Esophagus muscularis mucosa (tissue), 4 donors: ENCODE measurements around the gene DNAJC11. TPM values are rescaled to one million over a fixed set of nuclear protein-coding genes. Genes with fewer than 3 reads are reported as not detected.

Source experiments
- DNase-seq: peaks from one replicate; pipeline ENCODE4 v3.0.0-alpha.2; 2017; ENCODE audit errors: extremely low spot score
- H3K27ac ChIP-seq, 4 donors: fragments of 200-600 bp; sonication (generic); replicated peaks in 1 of 4; 1 replicate in 3 of 4; 2 replicates in 1 of 4; pipeline ENCODE4 v1.5.1; 2016 to 2019; ENCODE audit warnings: mild to moderate bottlenecking in 1 of 4
- H3K27me3 ChIP-seq, 4 donors: fragments of 200-600 bp; sonication (generic); one replicate each; pipeline versions ENCODE4 v1.5.1 to v1.6.0; 2016 to 2019
- H3K36me3 ChIP-seq, 4 donors: fragments of 200-600 bp; sonication (generic); one replicate each; pipeline ENCODE4 v1.5.1; 2016 to 2019
- H3K4me1 ChIP-seq, 4 donors: fragments of 200-600 bp; sonication (generic); one replicate each; pipeline ENCODE4 v1.5.1; 2016 to 2019
- H3K4me3 ChIP-seq, 4 donors: fragments of 200-600 bp; sonication (generic); 1 replicate in 2 of 4; 2 replicates in 2 of 4; pipeline ENCODE4 v1.5.1; 2016 to 2019; ENCODE audit warnings: mild to moderate bottlenecking in 4 of 4, moderate library complexity in 1 of 4
- H3K9me3 ChIP-seq, 4 donors: fragments of 200-600 bp; sonication (generic); 1 replicate in 3 of 4; 2 replicates in 1 of 4; pipeline ENCODE4 v1.5.1; 2016 to 2019
- EP300 ChIP-seq: sonication (generic); formaldehyde crosslinking; IDR thresholded peaks from one replicate; pipeline ENCODE4 v1.6.1; 2017; ENCODE audit warnings: antibody characterized with exemption
- POLR2A ChIP-seq: fragments of 450-650 bp; IDR thresholded peaks from one replicate; pipeline ENCODE4 v1.6.1; 2017; ENCODE audit warnings: antibody characterized with exemption, moderate library complexity, mild to moderate bottlenecking, low read depth
- POLR2AphosphoS5 ChIP-seq, 2 donors: sonication (generic); formaldehyde crosslinking; IDR thresholded peaks; one replicate each; pipeline ENCODE4 v1.6.1; 2017; ENCODE audit warnings: antibody characterized with exemption in 2 of 2
- WGBS: methylation state at CpG from one replicate; pipeline ENCODE4 v1.1.5; 2018; 5-methylcytosine and 5-hydroxymethylcytosine counted together
- intact Hi-C: fragments of 100-400 bp; cut with DNase I; formaldehyde crosslinking; loops from one replicate; pipeline ENCODE4 v1.15.1; 2023
- total RNA-seq, 4 donors: library from RNA; depleted of rRNA; stranded (reverse); fragments of >200 nt; gene quantifications; one replicate each; pipeline versions ENCODE4 v1.1.0 to v1.2.1, GENCODE V29; 2016
- TF ChIP-seq, protein P1 (sequence below), 3 experiments: fragments of 200-600 bp in 2 of 3; fragments of 450-650 bp in 1 of 3; sonication (generic) in 2 of 3; IDR thresholded peaks; one replicate each; pipeline ENCODE4 v1.5.1; 2017 to 2019; ENCODE audit warnings: antibody characterized with exemption in 3 of 3, mild to moderate bottlenecking in 2 of 3, moderate library complexity in 1 of 3

The DNAJC11 gene
- total RNA-seq, 4 donors from 2014 or later: 19.4 to 37.8 (median 29.0) TPM

DNA sequence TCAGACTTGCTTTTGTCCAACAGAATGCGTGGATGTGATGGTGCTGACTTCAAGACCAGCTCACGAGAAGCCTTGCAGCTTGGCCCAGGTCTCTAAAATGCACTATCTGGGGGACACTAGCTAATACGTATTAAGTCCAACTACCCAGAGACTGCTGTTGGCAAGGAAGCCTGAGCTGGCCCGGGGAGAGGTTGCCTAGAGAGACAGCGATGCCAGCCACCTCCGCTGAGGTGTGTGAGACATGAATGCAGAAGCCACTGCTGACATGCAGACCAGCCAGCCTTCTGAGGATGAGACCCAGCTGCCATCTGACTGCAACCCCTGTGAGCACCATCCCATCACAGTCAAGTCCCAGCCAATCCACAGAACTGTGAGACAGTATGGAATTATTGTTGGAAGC lies 44.5 kb downstream of the DNAJC11 start:
- Histone ChIP-seq H3K27me3 (no peaks in the 10 kb centered on the region), H3K36me3 (peaks cover 17 to 30% (median 24%) of the 10 kb centered on the region in 4 donors), H3K27ac (no peak overlapping the region), H3K4me1 (no peaks in the 10 kb centered on the region), H3K9me3 (no peaks in the 10 kb centered on the region), H3K4me3 (no peak overlapping the region)
- intact Hi-C loops: no loop called here
- no peak for TF ChIP-seq EP300
- no peak for TF ChIP-seq POLR2AphosphoS5 (IDR thresholded peaks at IDR 0.05)
- TF ChIP-seq, protein P1, sequence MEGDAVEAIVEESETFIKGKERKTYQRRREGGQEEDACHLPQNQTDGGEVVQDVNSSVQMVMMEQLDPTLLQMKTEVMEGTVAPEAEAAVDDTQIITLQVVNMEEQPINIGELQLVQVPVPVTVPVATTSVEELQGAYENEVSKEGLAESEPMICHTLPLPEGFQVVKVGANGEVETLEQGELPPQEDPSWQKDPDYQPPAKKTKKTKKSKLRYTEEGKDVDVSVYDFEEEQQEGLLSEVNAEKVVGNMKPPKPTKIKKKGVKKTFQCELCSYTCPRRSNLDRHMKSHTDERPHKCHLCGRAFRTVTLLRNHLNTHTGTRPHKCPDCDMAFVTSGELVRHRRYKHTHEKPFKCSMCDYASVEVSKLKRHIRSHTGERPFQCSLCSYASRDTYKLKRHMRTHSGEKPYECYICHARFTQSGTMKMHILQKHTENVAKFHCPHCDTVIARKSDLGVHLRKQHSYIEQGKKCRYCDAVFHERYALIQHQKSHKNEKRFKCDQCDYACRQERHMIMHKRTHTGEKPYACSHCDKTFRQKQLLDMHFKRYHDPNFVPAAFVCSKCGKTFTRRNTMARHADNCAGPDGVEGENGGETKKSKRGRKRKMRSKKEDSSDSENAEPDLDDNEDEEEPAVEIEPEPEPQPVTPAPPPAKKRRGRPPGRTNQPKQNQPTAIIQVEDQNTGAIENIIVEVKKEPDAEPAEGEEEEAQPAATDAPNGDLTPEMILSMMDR (IDR thresholded peaks at IDR 0.05): no peak
- no peak for TF ChIP-seq POLR2A
- 89% methylated on average over 5 of the region's 6 CpGs for WGBS
- DNase-seq: no peak

DNA sequence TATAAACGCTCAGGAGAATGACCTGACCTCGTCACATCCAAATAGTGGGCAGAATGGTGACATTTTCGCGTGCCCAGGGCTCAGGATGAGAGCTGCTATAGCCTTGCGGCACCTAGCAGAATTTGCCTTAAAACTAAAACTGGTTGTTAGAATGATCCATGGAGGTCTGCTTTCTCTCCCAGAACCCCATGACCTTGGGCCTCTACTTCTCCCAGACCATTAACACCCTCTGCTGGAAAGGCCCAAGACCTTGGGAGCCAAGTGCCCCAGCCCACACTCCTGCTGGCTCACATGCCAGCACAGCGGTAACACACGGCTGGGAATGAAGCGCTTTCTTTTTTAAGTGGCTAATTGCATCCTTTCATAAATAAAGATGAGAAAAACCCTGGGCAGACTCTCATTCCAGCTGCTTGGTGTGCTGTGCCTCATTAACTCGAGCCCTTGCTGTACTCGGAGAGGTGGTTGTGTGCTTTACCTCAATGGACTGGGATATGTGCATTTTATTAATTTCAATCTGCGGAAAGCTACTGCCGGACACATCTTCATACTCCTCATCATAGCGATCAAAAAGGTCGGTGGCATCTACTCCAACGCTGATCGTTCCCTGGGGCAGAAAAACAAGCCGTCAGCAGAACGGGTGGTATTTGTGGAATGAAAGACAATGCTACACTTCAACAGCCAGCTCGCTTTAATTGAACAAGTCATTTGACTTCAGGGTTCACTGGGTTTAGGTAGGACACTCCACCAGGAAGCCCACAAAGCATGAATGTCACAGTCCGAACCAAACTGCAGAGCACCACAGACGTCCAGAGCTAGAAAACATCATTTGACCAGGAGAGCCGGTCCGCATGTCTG lies 48.0 kb downstream of the DNAJC11 start:
- no peaks in the 10 kb centered on the region for H3K27me3 ChIP-seq
- no peak overlapping the region for H3K27ac ChIP-seq
- WGBS: 90% methylated on average over 23 of the region's 23 CpGs
- intact Hi-C loops: no loop called here
- TF ChIP-seq, protein P1 (IDR thresholded peaks at IDR 0.05): no peak
- TF ChIP-seq EP300 (no peak), POLR2A (no peak), POLR2AphosphoS5 (IDR thresholded peaks at IDR 0.05) (no peak)
- DNase-seq: no peak
- peaks cover 30 to 62% (median 50%) of the 10 kb centered on the region in 4 donors for H3K36me3 ChIP-seq
- H3K9me3 ChIP-seq: no peaks in the 10 kb centered on the region
- H3K4me1 ChIP-seq: no peaks in the 10 kb centered on the region
- no peak overlapping the region for H3K4me3 ChIP-seq

DNA sequence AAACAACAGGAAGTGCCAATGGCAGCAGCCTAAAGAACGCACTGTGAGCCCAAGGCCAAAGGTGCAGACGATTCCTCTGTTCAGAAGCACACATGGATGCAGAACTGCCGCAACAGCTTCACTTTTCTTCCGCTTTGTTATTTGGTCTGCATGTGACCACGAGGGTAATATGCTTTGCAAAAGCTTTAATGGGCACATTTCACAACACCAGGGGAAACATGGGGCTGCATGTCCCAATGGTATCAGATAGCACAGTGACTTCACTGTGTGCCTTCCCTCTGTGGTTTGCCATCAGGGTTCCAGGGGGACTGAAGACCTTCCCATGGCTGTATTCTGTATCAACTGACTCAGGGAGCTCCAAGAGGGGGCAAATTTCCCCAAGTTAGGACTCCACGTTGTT lies 48.6 kb downstream of the DNAJC11 start:
- intact Hi-C loops: no loop called here
- Histone ChIP-seq H3K9me3 (no peaks in the 10 kb centered on the region), H3K27ac (no peak overlapping the region), H3K36me3 (peaks cover 30 to 63% (median 52%) of the 10 kb centered on the region in 4 donors), H3K4me1 (no peaks in the 10 kb centered on the region), H3K4me3 (no peak overlapping the region), H3K27me3 (no peaks in the 10 kb centered on the region)
- TF ChIP-seq, protein P1 (IDR thresholded peaks at IDR 0.05): no peak
- TF ChIP-seq POLR2A: no peak
- TF ChIP-seq POLR2AphosphoS5 (IDR thresholded peaks at IDR 0.05): no peak
- no peak for TF ChIP-seq EP300
- 77% methylated on average over 5 of the region's 6 CpGs for WGBS
- no peak for DNase-seq

DNA sequence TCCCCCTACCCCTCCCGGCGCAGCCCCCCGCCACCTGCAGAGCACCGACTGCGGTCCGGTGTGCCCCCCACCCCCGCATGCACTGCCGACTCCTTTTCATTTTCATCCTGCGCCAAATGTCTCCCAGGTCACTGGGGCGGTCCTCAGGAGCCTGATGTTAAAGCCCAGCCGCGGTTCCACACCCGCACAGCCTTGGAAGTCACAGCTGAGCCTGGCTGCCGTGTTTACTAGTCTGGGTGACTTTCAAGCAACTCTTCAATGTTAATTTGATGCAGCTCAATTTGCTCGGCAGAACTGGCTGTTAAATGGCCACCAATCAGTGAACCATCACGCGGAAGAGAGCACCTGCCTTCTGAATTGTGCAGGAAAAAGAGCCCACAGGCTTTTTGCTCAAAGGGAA lies 49.7 kb downstream of the DNAJC11 start:
- 93% methylated on average over 16 of the region's 17 CpGs for WGBS
- intact Hi-C loops: no loop called here

More for the DNA sequence above, 49.7 kb downstream of the DNAJC11 start:
- Histone ChIP-seq H3K4me3 (no peak overlapping the region), H3K9me3 (no peaks in the 10 kb centered on the region), H3K4me1 (no peaks in the 10 kb centered on the region), H3K27me3 (no peaks in the 10 kb centered on the region), H3K27ac (no peak overlapping the region), H3K36me3 (peaks cover 30 to 59% (median 50%) of the 10 kb centered on the region in 4 donors)
- no peak for TF ChIP-seq EP300
- no peak for TF ChIP-seq POLR2AphosphoS5 (IDR thresholded peaks at IDR 0.05)
- no peak for TF ChIP-seq POLR2A
- TF ChIP-seq, protein P1 (IDR thresholded peaks at IDR 0.05): no peak
- no peak for DNase-seq
